Sigmoid colon (tissue), 4 donors: ENCODE results near the gene TEX36.

Experiments
- POLR2A ChIP-seq, 2 donors: fragments of 450-650 bp; IDR thresholded peaks; one replicate each; pipeline ENCODE4 v1.6.1; 2016; ENCODE audit warnings: antibody characterized with exemption in 2 of 2, mild to moderate bottlenecking in 2 of 2, moderate library complexity in 2 of 2
- POLR2AphosphoS5 ChIP-seq, 4 donors: sonication (generic); formaldehyde crosslinking; IDR thresholded peaks; one replicate each; pipeline ENCODE4 v1.6.1; 2017; ENCODE audit warnings: antibody characterized with exemption in 4 of 4
- TF ChIP-seq, protein P1 (sequence below), 4 experiments: fragments of 450-650 bp in 3 of 4; fragments of 200-600 bp in 1 of 4; IDR thresholded peaks; one replicate each; pipeline ENCODE4 v1.5.1; 2016 to 2019; ENCODE audit warnings: antibody characterized with exemption in 4 of 4, mild to moderate bottlenecking in 3 of 4, moderate library complexity in 2 of 4

- TF ChIP-seq, protein P1, sequence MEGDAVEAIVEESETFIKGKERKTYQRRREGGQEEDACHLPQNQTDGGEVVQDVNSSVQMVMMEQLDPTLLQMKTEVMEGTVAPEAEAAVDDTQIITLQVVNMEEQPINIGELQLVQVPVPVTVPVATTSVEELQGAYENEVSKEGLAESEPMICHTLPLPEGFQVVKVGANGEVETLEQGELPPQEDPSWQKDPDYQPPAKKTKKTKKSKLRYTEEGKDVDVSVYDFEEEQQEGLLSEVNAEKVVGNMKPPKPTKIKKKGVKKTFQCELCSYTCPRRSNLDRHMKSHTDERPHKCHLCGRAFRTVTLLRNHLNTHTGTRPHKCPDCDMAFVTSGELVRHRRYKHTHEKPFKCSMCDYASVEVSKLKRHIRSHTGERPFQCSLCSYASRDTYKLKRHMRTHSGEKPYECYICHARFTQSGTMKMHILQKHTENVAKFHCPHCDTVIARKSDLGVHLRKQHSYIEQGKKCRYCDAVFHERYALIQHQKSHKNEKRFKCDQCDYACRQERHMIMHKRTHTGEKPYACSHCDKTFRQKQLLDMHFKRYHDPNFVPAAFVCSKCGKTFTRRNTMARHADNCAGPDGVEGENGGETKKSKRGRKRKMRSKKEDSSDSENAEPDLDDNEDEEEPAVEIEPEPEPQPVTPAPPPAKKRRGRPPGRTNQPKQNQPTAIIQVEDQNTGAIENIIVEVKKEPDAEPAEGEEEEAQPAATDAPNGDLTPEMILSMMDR (IDR thresholded peaks at IDR 0.05), result no peak
- TF ChIP-seq POLR2A (IDR thresholded peaks at IDR 0.05), result no peak
- TF ChIP-seq POLR2AphosphoS5 (IDR thresholded peaks at IDR 0.05), result no peak
Observed at GRCh38 chr10:125633517-125633999, 49.4 kb downstream of the TEX36 start.
